22Rv1 (cell line): Measurements from ENCODE around the gene TRPV3.

Experiments used
- CTCF ChIP-seq: fragments of 450-650 bp; IDR thresholded peaks from 2 replicates; pipeline ENCODE4 v1.5.1; 2017; ENCODE audit warnings: mild to moderate bottlenecking
- ZFX ChIP-seq: fragments of 450-650 bp; IDR thresholded peaks from 2 replicates; pipeline ENCODE4 v1.6.1; 2017; ENCODE audit warnings: antibody characterized with exemption, borderline replicate concordance

DNA sequence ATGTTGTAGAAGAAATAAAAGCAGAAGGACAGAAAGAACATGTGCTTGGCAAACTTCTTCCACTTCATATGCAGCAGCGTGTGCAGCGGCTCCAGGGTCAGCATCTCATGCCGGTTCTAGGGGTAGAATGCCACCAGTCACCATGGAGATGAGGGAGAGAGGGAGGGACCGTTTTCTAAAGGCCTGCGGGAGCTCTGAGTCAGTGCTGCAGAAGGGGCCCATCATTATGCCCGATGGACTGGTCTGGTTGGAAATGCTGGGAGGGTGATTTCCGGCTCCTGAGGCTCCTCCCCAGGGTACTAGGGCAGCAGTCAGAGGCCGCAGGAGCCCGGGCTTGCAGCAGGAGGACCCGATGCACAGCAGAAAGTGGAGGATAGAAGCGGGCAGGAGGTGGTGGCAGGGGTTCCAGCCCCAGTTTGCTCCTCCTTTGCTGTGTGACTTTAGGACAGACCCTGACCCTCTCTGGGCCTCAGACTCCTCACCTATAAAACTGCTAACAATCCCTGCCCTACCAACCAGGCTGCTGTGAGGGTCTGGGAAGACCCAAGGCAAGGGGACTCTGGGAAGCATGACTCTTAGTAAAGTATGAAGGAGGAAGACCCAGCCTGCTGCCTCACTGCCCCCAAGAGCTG is 28.6 kb downstream of the TRPV3 start:
- TF ChIP-seq ZFX (no peak), CTCF (no peak)
